A549 (cell line): ENCODE measurements around the gene PRPS1L1. TPM values are rescaled to one million over a fixed set of nuclear protein-coding genes. Genes with fewer than 3 reads are reported as not detected.

Source experiments
- ATAC-seq, 2 experiments: fragments of 200-7000 bp in 1 of 2; fragments of >200 bp in 1 of 2; cut with Nextera tagmentation in 1 of 2; cut with Tn5 transposase in 1 of 2; 3 replicates each; pipeline versions ENCODE4 v1.8.0 to v1.9.1; 2018 to 2020; ENCODE audit warnings: mild to moderate bottlenecking in 1 of 2, moderate library complexity in 1 of 2
- CTCF ChIA-PET: fragments of 300-600 bp; sonication (Branson Sonifier 250); formaldehyde crosslinking; extraction: SDS; loops from one replicate; lab custom pipeline; 2021; ENCODE audit warnings: antibody characterized with exemption, inconsistent platforms; lab: Yijun Ruan, JAX
- POLR2A ChIA-PET: fragments of 350-600 bp; formaldehyde crosslinking; extraction: SDS; loops from one replicate; lab custom pipeline; 2021; ENCODE audit warnings: antibody characterized with exemption, inconsistent platforms; lab: Yijun Ruan, JAX
- DNase-seq, 2 experiments: peaks; one replicate each; pipeline versions ENCODE4 v3.0.0 to v3.0.0-alpha.2; 2011 to 2016; ENCODE audit warnings: low read depth in 1 of 2, low spot score in 1 of 2
- FAIRE-seq: peaks from 2 replicates; lab custom pipeline; 2011; peaks lifted over from hg19 to GRCh38; lab: Jason Lieb, UNC
- H3K27ac ChIP-seq, 2 experiments: fragments of >200 bp; sonication (Bioruptor Twin); formaldehyde crosslinking; 3 replicates each; pipeline ENCODE4 v1.5.1; 2016 to 2017
- H3K4me1 ChIP-seq: fragments of >200 bp; sonication (Bioruptor Twin); formaldehyde crosslinking; 3 replicates; pipeline ENCODE4 v1.6.1; 2016
- H3K4me2 ChIP-seq: fragments of >200 bp; sonication (Bioruptor Twin); formaldehyde crosslinking; 3 replicates; pipeline ENCODE4 v1.6.1; 2016
- H3K4me3 ChIP-seq: fragments of >200 bp; sonication (Bioruptor Twin); formaldehyde crosslinking; 3 replicates; pipeline ENCODE4 v1.5.1; 2016
- H3K9me3 ChIP-seq: fragments of >200 bp; sonication (Bioruptor Twin); formaldehyde crosslinking; 3 replicates; pipeline ENCODE4 v1.6.1; 2016
- CEBPB ChIP-seq, 2 experiments: fragments of >200 bp in 1 of 2; sonication (Bioruptor Twin) in 1 of 2; formaldehyde crosslinking in 1 of 2; IDR thresholded peaks; 2 replicates each; pipeline ENCODE4 v1.6.1; 2012 to 2016
- FOSB ChIP-seq: fragments of 250-450 bp; sonication (Bioruptor Pico); IDR thresholded peaks from 2 replicates; pipeline ENCODE4 v1.5.0; 2020; ENCODE audit warnings: mild to moderate bottlenecking, moderate library complexity
- GATA3 ChIP-seq: IDR thresholded peaks from 2 replicates; pipeline ENCODE4 v1.6.1; 2012; ENCODE audit warnings: borderline replicate concordance
- HEYL ChIP-seq: fragments of 250-450 bp; sonication (Bioruptor Pico); IDR thresholded peaks from 2 replicates; pipeline ENCODE4 v1.8.0; 2021; ENCODE audit warnings: mild to moderate bottlenecking, moderate library complexity
- HOXA7 ChIP-seq: fragments of 250-450 bp; sonication (Bioruptor Pico); IDR thresholded peaks from 2 replicates; pipeline ENCODE4 v1.5.0; 2020; ENCODE audit warnings: mild to moderate bottlenecking, moderate library complexity
- HOXB13 ChIP-seq: fragments of 250-450 bp; sonication (Bioruptor Pico); IDR thresholded peaks from 2 replicates; pipeline ENCODE4 v1.5.0; 2020; ENCODE audit warnings: low read depth, mild to moderate bottlenecking, moderate library complexity
- HOXB5 ChIP-seq: fragments of 250-450 bp; sonication (Bioruptor Pico); IDR thresholded peaks from 2 replicates; pipeline ENCODE4 v1.5.0; 2020; ENCODE audit warnings: mild to moderate bottlenecking, moderate library complexity
- JUNB ChIP-seq: fragments of >200 bp; sonication (Bioruptor Twin); formaldehyde crosslinking; IDR thresholded peaks from 2 replicates; pipeline ENCODE4 v1.6.1; 2016
- MAFK ChIP-seq: fragments of 450-650 bp; IDR thresholded peaks from 2 replicates; pipeline ENCODE4 v1.6.1; 2014; ENCODE audit not compliant: partially characterized antibody
- MYC ChIP-seq: IDR thresholded peaks from 2 replicates; pipeline ENCODE4 v1.6.1; 2012; ENCODE audit warnings: mild to moderate bottlenecking, inconsistent platforms, low read length, improper control_type of control experiment, borderline replicate concordance
- NR3C1 ChIP-seq: fragments of >200 bp; sonication (Bioruptor Twin); formaldehyde crosslinking; IDR thresholded peaks from 3 replicates; pipeline ENCODE4 v1.6.1; 2017
- RFX5 ChIP-seq: fragments of 450-650 bp; IDR thresholded peaks from 2 replicates; pipeline ENCODE4 v1.7.1; 2014; ENCODE audit warnings: antibody characterized with exemption, mild to moderate bottlenecking, moderate library complexity
- RNF2 ChIP-seq: fragments of 200-600 bp; sonication (generic); IDR thresholded peaks from 2 replicates; pipeline ENCODE4 v1.6.1; 2016; ENCODE audit warnings: low read depth, mild to moderate bottlenecking, antibody characterized with exemption, moderate library complexity, borderline replicate concordance
- SMC3 ChIP-seq: fragments of >200 bp; sonication (Bioruptor Twin); formaldehyde crosslinking; IDR thresholded peaks from 3 replicates; pipeline ENCODE4 v1.6.1; 2018; ENCODE audit warnings: inconsistent platforms
- TFCP2L1 ChIP-seq: fragments of 250-450 bp; sonication (Bioruptor Pico); IDR thresholded peaks from 2 replicates; pipeline ENCODE4 v1.5.0; 2021; ENCODE audit warnings: mild to moderate bottlenecking
- ZC3H11A ChIP-seq: fragments of 450-650 bp; IDR thresholded peaks from 2 replicates; pipeline ENCODE4 v1.6.1; 2014; ENCODE audit warnings: antibody characterized with exemption, mild to moderate bottlenecking
- whole genome bisulfite sequencing: methylation state at CpG from one replicate; pipeline ENCODE4 v1.1.6; 2017; ENCODE audit errors: missing lambda C conversion rate; 5-methylcytosine and 5-hydroxymethylcytosine counted together
- polyA plus RNA-seq, 4 experiments: library from polyadenylated mRNA; depleted of rRNA in 3 of 4; stranded (reverse); fragments of >200 nt; fragmentation: RNase III in 1 of 4; extraction: RNeasy Plus Mini Kit Qiagen cat#74134 plus additional on column Dnase treatment in 1 of 4; gene quantifications; 2 replicates in 3 of 4; 3 replicates in 1 of 4; pipeline ENCODE4 v1.2.3, GENCODE V29; 2011 to 2017
- TF ChIP-seq, protein P1 (sequence below): fragments of >200 bp; sonication (Bioruptor Twin); formaldehyde crosslinking; IDR thresholded peaks from 2 replicates; pipeline ENCODE4 v1.6.1; 2016
- TF ChIP-seq, protein P2 (sequence below): fragments of 450-650 bp; IDR thresholded peaks from 2 replicates; pipeline ENCODE4 v1.6.1; 2014; ENCODE audit warnings: antibody characterized with exemption
- TF ChIP-seq, protein P3 (sequence below): fragments of 250-450 bp; sonication (Bioruptor Pico); IDR thresholded peaks from 2 replicates; pipeline ENCODE4 v1.5.0; 2020; ENCODE audit warnings: low read depth, mild to moderate bottlenecking, moderate library complexity
- TF ChIP-seq, protein P4 (sequence below): IDR thresholded peaks from 2 replicates; pipeline ENCODE4 v1.6.1; 2012; ENCODE audit warnings: low read depth, borderline replicate concordance

The PRPS1L1 gene
- polyA plus RNA-seq, 2 of the 4 experiments (the other 2 are of a cell fraction), result not detected

DNA sequence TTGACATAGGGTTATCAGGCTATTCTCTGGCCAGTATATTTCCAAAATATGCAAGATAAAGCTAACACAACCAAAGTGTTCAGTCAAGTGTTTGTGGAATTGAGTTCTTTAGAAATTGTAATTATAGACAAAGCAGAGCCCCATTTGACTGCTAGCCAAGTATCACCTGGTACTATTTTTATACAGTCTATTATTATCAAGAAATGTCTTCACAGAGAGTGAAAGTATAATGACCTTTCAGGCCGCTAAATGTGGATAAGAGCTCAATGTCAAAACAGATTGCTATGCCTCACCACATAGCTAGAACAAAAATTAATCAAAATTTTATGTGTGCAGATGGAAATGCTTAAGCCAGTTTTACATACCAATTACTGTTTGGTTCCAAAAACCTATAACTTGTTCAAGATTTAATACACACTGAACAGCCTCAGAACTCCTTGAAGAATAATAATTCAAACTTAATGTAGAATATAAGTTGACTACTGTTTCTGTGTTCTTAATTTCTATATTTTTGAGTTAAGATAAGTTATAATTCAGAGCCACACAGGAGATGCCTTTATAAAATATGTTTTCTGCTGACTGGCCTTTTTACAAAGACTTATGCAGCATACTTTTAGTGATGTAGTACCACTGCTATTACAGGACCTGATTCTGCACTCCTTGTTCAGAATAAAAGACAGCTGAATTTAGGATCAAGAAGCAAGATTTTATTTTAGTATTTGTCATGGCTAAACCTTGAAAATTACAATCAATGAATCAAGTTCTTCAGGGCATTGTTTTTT, 31.0 kb downstream of the PRPS1L1 start:
- no peak overlapping the region for H3K27ac ChIP-seq
- H3K4me3 ChIP-seq, result no peak overlapping the region
- DNase-seq (no peak), FAIRE-seq (no peak), ATAC-seq (no peak)
- no peak overlapping the region for H3K4me2 ChIP-seq
- 16% methylated on average over 1 of the region's 1 CpG for WGBS
- H3K4me1 ChIP-seq, result no peaks in the 10 kb centered on the region
- ChIA-PET POLR2A (no interaction called here), CTCF (interaction anchor here (1.6 kb wide), 1 partner anchor 290 kb away, joined by 3 read pairs; no protein-coding TSS in a partner anchor)
- TF ChIP-seq, protein P1, sequence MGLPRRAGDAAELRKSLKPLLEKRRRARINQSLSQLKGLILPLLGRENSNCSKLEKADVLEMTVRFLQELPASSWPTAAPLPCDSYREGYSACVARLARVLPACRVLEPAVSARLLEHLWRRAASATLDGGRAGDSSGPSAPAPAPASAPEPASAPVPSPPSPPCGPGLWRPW, result no peak
- TF ChIP-seq GATA3 (no peak), NR3C1 (no peak), MAFK (peak; percentile 73)
- TF ChIP-seq, protein P2, sequence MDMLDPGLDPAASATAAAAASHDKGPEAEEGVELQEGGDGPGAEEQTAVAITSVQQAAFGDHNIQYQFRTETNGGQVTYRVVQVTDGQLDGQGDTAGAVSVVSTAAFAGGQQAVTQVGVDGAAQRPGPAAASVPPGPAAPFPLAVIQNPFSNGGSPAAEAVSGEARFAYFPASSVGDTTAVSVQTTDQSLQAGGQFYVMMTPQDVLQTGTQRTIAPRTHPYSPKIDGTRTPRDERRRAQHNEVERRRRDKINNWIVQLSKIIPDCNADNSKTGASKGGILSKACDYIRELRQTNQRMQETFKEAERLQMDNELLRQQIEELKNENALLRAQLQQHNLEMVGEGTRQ, result no peak
- H3K9me3 ChIP-seq, result peaks cover 3% of the 10 kb centered on the region; the same call in 1 of the 3 replicates

DNA sequence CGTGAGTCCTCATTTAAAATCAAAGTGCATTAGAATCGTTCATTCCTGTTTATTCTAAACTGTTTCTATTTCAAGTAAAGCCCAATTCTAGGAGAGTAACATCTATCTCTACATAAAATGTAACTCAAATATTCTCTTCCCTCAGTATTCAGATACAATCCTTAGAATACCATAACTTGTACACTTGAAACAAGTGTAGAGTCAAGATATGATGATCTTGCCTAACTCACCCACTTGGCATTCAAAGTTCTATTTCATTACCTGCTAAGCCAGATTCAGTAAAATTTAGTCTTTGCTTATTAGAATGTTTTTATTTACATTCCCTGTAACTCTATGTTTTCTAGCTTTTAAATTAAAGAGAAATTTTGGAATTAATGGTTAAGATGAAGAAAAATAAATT, 31.6 kb downstream of the PRPS1L1 start:
- TF ChIP-seq, protein P3, sequence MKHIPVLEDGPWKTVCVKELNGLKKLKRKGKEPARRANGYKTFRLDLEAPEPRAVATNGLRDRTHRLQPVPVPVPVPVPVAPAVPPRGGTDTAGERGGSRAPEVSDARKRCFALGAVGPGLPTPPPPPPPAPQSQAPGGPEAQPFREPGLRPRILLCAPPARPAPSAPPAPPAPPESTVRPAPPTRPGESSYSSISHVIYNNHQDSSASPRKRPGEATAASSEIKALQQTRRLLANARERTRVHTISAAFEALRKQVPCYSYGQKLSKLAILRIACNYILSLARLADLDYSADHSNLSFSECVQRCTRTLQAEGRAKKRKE (CRISPR knock-in tag), result no peak
- TF ChIP-seq HOXB5 (CRISPR knock-in tag) (no peak), HEYL (CRISPR knock-in tag) (no peak), ZC3H11A (no peak), RFX5 (no peak), TFCP2L1 (no peak), FOSB (CRISPR knock-in tag) (no peak), RNF2 (no peak), CEBPB (IDR thresholded peaks at IDR 0.05) (no peak), HOXA7 (CRISPR knock-in tag) (no peak), JUNB (no peak), SMC3 (no peak), HOXB13 (CRISPR knock-in tag) (no peak), MYC (no peak)
- TF ChIP-seq, protein P1, result no peak
- TF ChIP-seq, protein P4, sequence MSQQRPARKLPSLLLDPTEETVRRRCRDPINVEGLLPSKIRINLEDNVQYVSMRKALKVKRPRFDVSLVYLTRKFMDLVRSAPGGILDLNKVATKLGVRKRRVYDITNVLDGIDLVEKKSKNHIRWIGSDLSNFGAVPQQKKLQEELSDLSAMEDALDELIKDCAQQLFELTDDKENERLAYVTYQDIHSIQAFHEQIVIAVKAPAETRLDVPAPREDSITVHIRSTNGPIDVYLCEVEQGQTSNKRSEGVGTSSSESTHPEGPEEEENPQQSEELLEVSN, result no peak
- Histone ChIP-seq H3K27ac (no peak overlapping the region), H3K4me2 (no peak overlapping the region), H3K4me3 (no peak overlapping the region), H3K4me1 (no peaks in the 10 kb centered on the region), H3K9me3 (peaks cover 3% of the 10 kb centered on the region; the same call in 1 of the 3 replicates)
- 46% methylated on average over 2 of the region's 2 CpGs for WGBS
- CTCF ChIA-PET, result interaction anchor here (1.6 kb wide), 1 partner anchor 289 kb away, joined by 3 read pairs; no protein-coding TSS in a partner anchor
- ATAC-seq, result no peak
- POLR2A ChIA-PET, result no interaction called here
- no peak for FAIRE-seq
- DNase-seq, result no peak
